Neural crest cell (in vitro differentiated cells): ENCODE results near the gene ARHGEF40. TPM values are rescaled to one million over a fixed set of nuclear protein-coding genes. Genes with fewer than 3 reads are reported as not detected.

ENCODE experiments used
- DNase-seq: peaks from one replicate; pipeline ENCODE4 v3.0.0; 2021; ENCODE audit warnings: low read depth, mixed read lengths, low spot score
- H3K27ac Mint-ChIP-seq: one replicate; pipeline ENCODE4 v1.8.0; 2021; ENCODE audit warnings: mild to moderate bottlenecking, mixed read lengths; ENCODE audit not compliant: unreplicated experiment
- H3K27me3 Mint-ChIP-seq: 2 replicates; pipeline ENCODE4 v1.8.0; 2021; ENCODE audit warnings: low read depth, mild to moderate bottlenecking, mixed read lengths
- H3K36me3 Mint-ChIP-seq: 2 replicates; pipeline ENCODE4 v1.8.0; 2021; ENCODE audit warnings: low read depth, mild to moderate bottlenecking, mixed read lengths
- H3K4me1 Mint-ChIP-seq: 2 replicates; pipeline ENCODE4 v1.8.0; 2021; ENCODE audit warnings: mixed read lengths
- H3K4me3 Mint-ChIP-seq: one replicate; pipeline ENCODE4 v1.8.0; 2021; ENCODE audit warnings: mild to moderate bottlenecking, mixed read lengths
- H3K9me3 Mint-ChIP-seq: 2 replicates; pipeline ENCODE4 v1.8.0; 2021; ENCODE audit warnings: mixed read lengths
- total RNA-seq: library from RNA; stranded (reverse); gene quantifications from 2 replicates; pipeline ENCODE4 v1.2.1, GENCODE V29; 2021
- TF ChIP-seq, protein P1 (sequence below): fragments of 200-600 bp; sonication (generic); conservative IDR thresholded peaks from 2 replicates; pipeline ENCODE4 v1.5.0; 2021; ENCODE audit warnings: antibody characterized with exemption, mild to moderate bottlenecking

ARHGEF40 gene
- total RNA-seq, 1 donor from 2014 or later, result 73.8 TPM

DNA sequence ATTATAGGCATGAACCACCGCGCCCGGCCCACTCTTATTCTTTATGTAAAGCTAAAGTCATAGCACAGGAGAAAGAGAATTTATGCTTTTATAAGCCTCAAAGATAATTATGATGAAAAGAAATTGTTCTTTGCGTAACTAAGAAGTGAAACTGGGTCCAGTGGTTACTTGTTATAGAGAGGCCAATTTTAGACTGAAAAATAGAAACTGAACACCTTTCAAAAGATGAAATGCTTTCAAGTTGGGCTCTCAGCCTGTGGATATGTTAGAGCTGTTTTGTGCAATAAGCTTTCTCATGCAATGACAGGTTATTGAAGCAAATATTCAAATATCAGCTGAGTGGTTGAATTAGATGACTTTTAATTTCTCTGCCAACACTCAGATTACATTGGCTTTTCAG lies 38.7 kb downstream of the ARHGEF40 start:
- TF ChIP-seq, protein P1, sequence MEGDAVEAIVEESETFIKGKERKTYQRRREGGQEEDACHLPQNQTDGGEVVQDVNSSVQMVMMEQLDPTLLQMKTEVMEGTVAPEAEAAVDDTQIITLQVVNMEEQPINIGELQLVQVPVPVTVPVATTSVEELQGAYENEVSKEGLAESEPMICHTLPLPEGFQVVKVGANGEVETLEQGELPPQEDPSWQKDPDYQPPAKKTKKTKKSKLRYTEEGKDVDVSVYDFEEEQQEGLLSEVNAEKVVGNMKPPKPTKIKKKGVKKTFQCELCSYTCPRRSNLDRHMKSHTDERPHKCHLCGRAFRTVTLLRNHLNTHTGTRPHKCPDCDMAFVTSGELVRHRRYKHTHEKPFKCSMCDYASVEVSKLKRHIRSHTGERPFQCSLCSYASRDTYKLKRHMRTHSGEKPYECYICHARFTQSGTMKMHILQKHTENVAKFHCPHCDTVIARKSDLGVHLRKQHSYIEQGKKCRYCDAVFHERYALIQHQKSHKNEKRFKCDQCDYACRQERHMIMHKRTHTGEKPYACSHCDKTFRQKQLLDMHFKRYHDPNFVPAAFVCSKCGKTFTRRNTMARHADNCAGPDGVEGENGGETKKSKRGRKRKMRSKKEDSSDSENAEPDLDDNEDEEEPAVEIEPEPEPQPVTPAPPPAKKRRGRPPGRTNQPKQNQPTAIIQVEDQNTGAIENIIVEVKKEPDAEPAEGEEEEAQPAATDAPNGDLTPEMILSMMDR, result no peak
- Mint-ChIP-seq H3K27me3 (no peaks in the 10 kb centered on the region), H3K9me3 (no peaks in the 10 kb centered on the region), H3K36me3 (no peaks in the 10 kb centered on the region), H3K4me3 (no peak overlapping the region), H3K27ac (no peak overlapping the region), H3K4me1 (peaks cover 31% of the 10 kb centered on the region)
- DNase-seq, result no peak

DNA sequence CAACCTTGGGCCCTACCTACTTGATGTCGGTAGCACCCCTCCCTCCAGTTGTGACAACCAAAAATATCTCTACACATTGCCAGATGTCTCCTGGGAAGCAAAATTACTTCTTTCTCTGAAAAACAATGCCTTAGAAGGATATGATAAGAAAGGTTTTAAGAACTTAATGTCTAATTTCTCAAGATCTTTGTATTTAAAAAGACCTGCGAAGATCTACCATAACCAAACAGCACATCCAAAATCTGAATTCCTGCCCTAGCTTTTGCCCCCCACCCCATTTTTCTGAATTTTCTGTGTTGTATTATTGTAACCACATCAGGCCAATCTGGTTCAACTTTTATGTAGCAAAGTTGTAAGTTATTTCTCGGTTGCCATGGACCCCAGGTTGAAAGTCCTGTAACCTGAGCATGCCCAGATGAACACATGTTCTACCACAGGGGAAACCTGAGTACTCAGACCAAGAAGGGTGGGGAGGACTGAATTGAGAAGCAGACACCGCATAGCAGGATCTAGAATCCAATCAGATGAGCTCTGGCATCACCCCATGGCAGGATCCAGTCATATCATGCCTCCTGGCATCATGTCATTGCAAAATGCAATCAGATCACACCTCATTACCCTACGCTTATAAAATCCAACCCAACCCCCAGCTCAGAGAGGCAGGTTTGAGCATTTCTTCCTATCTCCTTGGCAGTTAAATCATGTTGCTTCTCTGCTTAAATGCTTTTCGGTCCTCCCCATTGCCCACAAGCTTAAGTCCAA lies 39.5 kb downstream of the ARHGEF40 start:
- DNase-seq, result no peak
- no peaks in the 10 kb centered on the region for H3K9me3 Mint-ChIP-seq
- H3K27me3 Mint-ChIP-seq, result no peaks in the 10 kb centered on the region
- no peak overlapping the region for H3K27ac Mint-ChIP-seq
- no peaks in the 10 kb centered on the region for H3K36me3 Mint-ChIP-seq
- H3K4me1 Mint-ChIP-seq, result peaks cover 26% of the 10 kb centered on the region
- peak overlapping the region; percentile 13 for H3K4me3 Mint-ChIP-seq
- TF ChIP-seq, protein P1, result no peak

DNA sequence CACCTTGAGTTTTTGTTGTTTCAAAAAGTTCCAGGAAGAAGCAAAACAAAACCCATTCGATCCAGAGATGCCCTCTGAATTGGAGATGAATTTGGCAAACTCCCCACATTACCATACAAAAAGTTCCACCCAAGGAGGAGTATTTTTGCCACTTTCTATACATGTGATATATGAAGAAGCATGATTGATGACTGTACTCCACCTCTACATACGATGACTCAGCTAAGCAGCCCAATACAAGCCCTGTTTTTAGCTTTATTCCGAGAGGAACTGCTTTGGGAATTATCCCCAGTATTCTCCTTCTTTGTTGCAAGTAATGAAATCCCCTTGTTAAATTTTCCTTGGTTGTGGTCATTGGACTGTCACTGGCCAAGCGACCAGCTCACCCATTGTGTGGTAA lies 42.2 kb downstream of the ARHGEF40 start:
- H3K4me1 Mint-ChIP-seq, result peaks cover 4% of the 10 kb centered on the region
- no peaks in the 10 kb centered on the region for H3K27me3 Mint-ChIP-seq
- no peak overlapping the region for H3K27ac Mint-ChIP-seq
- H3K9me3 Mint-ChIP-seq, result no peaks in the 10 kb centered on the region
- TF ChIP-seq, protein P1, result no peak
- no peak overlapping the region for H3K4me3 Mint-ChIP-seq
- no peaks in the 10 kb centered on the region for H3K36me3 Mint-ChIP-seq
- DNase-seq, result no peak

DNA sequence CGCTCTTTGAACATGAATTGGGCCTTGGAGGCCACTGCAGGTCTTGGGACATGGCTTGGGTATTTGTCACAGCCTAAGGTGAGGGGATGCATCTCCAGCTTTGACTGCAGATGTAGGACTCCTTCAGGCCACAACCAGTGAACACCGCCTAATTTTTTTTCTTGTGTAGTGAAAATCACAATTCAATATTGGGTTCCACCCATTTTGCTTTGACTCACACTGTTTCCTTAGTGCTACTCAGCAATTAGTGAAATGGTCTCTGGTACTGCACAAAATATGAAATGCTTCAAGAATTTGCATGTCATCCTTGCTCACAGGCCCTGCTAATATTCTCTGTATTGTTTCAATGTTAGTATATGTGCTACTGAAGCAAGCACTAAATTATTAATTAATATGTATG lies 43.3 kb downstream of the ARHGEF40 start:
- Mint-ChIP-seq H3K4me3 (no peak overlapping the region), H3K27ac (no peak overlapping the region), H3K36me3 (no peaks in the 10 kb centered on the region), H3K27me3 (no peaks in the 10 kb centered on the region), H3K9me3 (no peaks in the 10 kb centered on the region), H3K4me1 (peaks cover 4% of the 10 kb centered on the region)
- TF ChIP-seq, protein P1, result no peak
- DNase-seq, result no peak

DNA sequence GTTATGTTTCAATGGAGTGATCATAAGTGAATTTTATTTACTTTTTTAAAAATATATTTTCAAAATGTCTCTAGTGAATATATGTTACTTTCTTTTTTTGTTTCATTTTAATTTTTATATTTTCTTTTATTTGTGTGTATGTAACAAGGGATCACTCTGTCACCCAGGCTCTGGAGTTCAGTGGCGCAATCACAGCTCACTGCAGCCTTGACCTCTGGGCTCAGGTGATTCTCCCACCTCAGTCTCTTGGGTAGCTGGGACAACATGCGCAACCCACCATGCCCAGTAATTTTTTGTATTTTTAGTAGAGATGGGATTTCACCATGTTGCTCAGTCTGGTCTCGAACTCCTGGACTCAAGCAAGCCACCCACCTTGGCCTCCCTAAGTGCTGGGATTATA lies 48.8 kb downstream of the ARHGEF40 start:
- Mint-ChIP-seq H3K4me1 (no peaks in the 10 kb centered on the region), H3K36me3 (no peaks in the 10 kb centered on the region), H3K9me3 (no peaks in the 10 kb centered on the region), H3K4me3 (no peak overlapping the region), H3K27ac (no peak overlapping the region), H3K27me3 (no peaks in the 10 kb centered on the region)
- DNase-seq, result no peak
- TF ChIP-seq, protein P1, result no peak
